ENCODE results near the gene SMIM33.
"Not testable (repeated sequence)": the region's sequence is repeated elsewhere in the genome, so short reads cannot be mapped to it uniquely, and the experiment has no call there.

SMIM33 gene

GRCh38 chr5:139456776-139457175 lies 14.0 kb upstream of the SMIM33 start:
- FAIRE-seq = no peak
- no peak for DNase-seq (ENCODE audit: insufficient read length, low spot score)

- FAIRE-seq (no peak), DNase-seq (ENCODE audit: insufficient read length, low spot score) (no peak)
These were observed 13.6 kb upstream of the SMIM33 start for GRCh38 chr5:139457241-139457640.

- DNase-seq (ENCODE audit: insufficient read length, low spot score) = no peak
- FAIRE-seq = peak; percentile 68
These were observed 13.0 kb upstream of the SMIM33 start for GRCh38 chr5:139457653-139458306.

- DNase-seq (ENCODE audit: insufficient read length, low spot score) = no peak
- peak; percentile 80 for FAIRE-seq
These were observed 12.0 kb upstream of the SMIM33 start for GRCh38 chr5:139458580-139459407.

GRCh38 chr5:139459451-139459934 lies 11.3 kb upstream of the SMIM33 start:
- FAIRE-seq (peak; percentile 86), DNase-seq (ENCODE audit: insufficient read length, low spot score) (no peak)

GRCh38 chr5:139460455-139460854 lies 10.3 kb upstream of the SMIM33 start:
- no peak for FAIRE-seq

GRCh38 chr5:139461176-139461575 lies 9.6 kb upstream of the SMIM33 start:
- DNase-seq (ENCODE audit: insufficient read length, low spot score) (no peak), FAIRE-seq (no peak)

More at GRCh38 chr5:139460455-139460854, 10.3 kb upstream of the SMIM33 start:
- DNase-seq (ENCODE audit: insufficient read length, low spot score) = no peak

- DNase-seq (ENCODE audit: insufficient read length, low spot score) = no peak
- FAIRE-seq = no peak
These were observed 9.1 kb upstream of the SMIM33 start for GRCh38 chr5:139461698-139462097.

- FAIRE-seq = no peak
- no peak for DNase-seq (ENCODE audit: insufficient read length, low spot score)
These were observed 8.1 kb upstream of the SMIM33 start, which contains the start of gene ECSCR for GRCh38 chr5:139462586-139463276. TSS of gene ECSCR (minus strand) at chr5:139462743. CDS start at chr5:139462670, 73 bp downstream.

GRCh38 chr5:139468421-139468931 lies 2.3 kb upstream of the SMIM33 start:
- no peak for FAIRE-seq

GRCh38 chr5:139472386-139473030 lies 1.7 kb downstream of the SMIM33 start:
- no peak for DNase-seq (ENCODE audit: insufficient read length, low spot score)
- no peak for FAIRE-seq

More at GRCh38 chr5:139468421-139468931, 2.3 kb upstream of the SMIM33 start:
- no peak for DNase-seq (ENCODE audit: insufficient read length, low spot score)

- FAIRE-seq (no peak), DNase-seq (ENCODE audit: insufficient read length, low spot score) (no peak)
These were observed 2.3 kb downstream of the SMIM33 start for GRCh38 chr5:139473105-139473504.

GRCh38 chr5:139473565-139473964 lies 2.8 kb downstream of the SMIM33 start:
- FAIRE-seq = no peak
- DNase-seq (ENCODE audit: insufficient read length, low spot score) = no peak

GRCh38 chr5:139474890-139475791 lies 4.3 kb downstream of the SMIM33 start:
- peak; percentile 61 for FAIRE-seq
- DNase-seq (ENCODE audit: insufficient read length, low spot score) = no peak

GRCh38 chr5:139475865-139476617 lies 5.2 kb downstream of the SMIM33 start:
- FAIRE-seq = no peak
- DNase-seq (ENCODE audit: insufficient read length, low spot score) = no peak

GRCh38 chr5:139478657-139479423 lies 8.0 kb downstream of the SMIM33 start:
- not testable (repeated sequence) for FAIRE-seq; DNase-seq (ENCODE audit: insufficient read length, low spot score)

GRCh38 chr5:139479729-139480128 lies 8.9 kb downstream of the SMIM33 start:
- DNase-seq (ENCODE audit: insufficient read length, low spot score); FAIRE-seq: not testable (repeated sequence)

- FAIRE-seq = no peak
- no peak for DNase-seq (ENCODE audit: insufficient read length, low spot score)
These were observed 10.3 kb downstream of the SMIM33 start for GRCh38 chr5:139481122-139481533.

All from GM19239 (cell line).